IgD-negative memory B cell (primary cell): ENCODE results near the gene MAT1A. TPM values are rescaled to one million over a fixed set of nuclear protein-coding genes. Genes with fewer than 3 reads are reported as not detected.
"Not testable (repeated sequence)": the region's sequence is repeated elsewhere in the genome, so short reads cannot be mapped to it uniquely, and the experiment has no call there.

ENCODE experiments used
- H3K27ac Mint-ChIP-seq, 3 donors: one replicate each; pipeline ENCODE4 v1.8.0; 2020 to 2022; ENCODE audit warnings: mild to moderate bottlenecking in 3 of 3, mixed read lengths in 3 of 3, moderate library complexity in 1 of 3
- H3K27me3 Mint-ChIP-seq: one replicate; pipeline ENCODE4 v1.8.0; 2021; ENCODE audit warnings: mixed read lengths
- H3K36me3 Mint-ChIP-seq: one replicate; pipeline ENCODE4 v1.8.0; 2020; ENCODE audit warnings: mild to moderate bottlenecking, mixed read lengths
- H3K4me1 Mint-ChIP-seq, 3 donors: one replicate each; pipeline ENCODE4 v1.8.0; 2020 to 2022; ENCODE audit warnings: mixed read lengths in 3 of 3, mild to moderate bottlenecking in 1 of 3
- H3K4me3 Mint-ChIP-seq, 4 donors: one replicate each; pipeline ENCODE4 v1.8.0; 2020 to 2022; ENCODE audit warnings: mild to moderate bottlenecking in 4 of 4, mixed read lengths in 4 of 4, moderate library complexity in 3 of 4
- H3K9me3 Mint-ChIP-seq, 3 donors: one replicate each; pipeline ENCODE4 v1.8.0; 2020 to 2021; ENCODE audit warnings: mixed read lengths in 3 of 3, mild to moderate bottlenecking in 1 of 3
- polyA plus RNA-seq: library from polyadenylated mRNA; unstranded; fragments of 300-500 nt; fragmentation: Illumina TruSeq; gene quantifications from one replicate; pipeline ENCODE4 v1.2.3, GENCODE V29; 2021

MAT1A gene
- polyA plus RNA-seq, 1 donor from 2014 or later, result not detected

- Mint-ChIP-seq H3K36me3 (no peaks in the 10 kb centered on the region), H3K27me3 (peaks cover 10% of the 10 kb centered on the region), H3K9me3 (peaks cover 0 to 5% (median 3%) of the 10 kb centered on the region in 3 donors), H3K4me3 (no peak overlapping the region), H3K4me1 (peaks cover 0 to under 1% (median 0%) of the 10 kb centered on the region in 3 donors), H3K27ac (no peak overlapping the region)
Measured at GRCh38 chr10:80261316-80262030, 28.0 kb downstream of the MAT1A start.

DNA sequence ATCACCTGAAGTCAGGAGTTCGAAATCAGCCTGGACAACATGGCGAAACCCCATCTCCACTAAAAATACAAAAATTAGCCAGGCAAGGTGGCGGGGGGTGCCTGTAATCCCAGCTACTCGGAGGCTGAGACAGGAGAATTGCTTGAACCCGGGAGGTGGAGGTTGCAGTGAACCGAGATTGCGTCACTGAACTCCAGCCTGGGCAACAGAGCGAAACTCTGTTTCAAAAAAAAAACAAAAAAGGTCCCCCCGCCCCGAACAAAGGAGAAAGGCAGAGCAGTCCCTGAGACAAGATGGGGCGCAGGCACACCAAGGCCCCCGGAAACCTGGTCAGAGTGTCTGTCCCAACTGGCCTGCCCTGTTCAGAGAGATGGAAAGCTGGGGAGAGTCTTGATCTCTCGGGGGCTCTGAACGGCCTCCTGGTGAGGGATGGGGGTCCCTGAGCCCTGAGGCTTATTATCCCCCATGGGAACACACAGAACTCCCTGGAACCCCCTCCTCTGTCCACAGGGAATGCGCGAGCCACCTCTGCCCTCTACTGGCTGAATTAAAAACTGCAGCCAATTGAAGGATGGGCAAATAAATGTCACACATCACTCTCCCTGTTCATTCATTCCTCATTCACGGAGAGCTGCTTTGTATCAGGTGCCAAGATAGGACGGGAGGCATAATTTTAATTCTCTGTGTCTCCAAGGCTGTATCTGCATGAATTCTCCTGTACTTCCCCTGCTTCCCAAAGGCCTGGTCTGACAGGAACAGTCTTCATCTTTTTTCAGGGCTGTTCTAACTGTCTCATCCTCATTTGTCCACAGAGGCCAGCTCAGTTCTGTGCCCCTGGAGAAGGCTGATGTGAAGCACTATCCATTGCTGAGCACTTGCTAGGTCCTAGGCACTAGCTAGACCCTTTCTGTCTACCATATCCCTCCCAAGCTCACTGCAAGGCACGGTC is 28.9 kb downstream of the MAT1A start:
- peaks cover 13% of the 10 kb centered on the region for H3K27me3 Mint-ChIP-seq
- H3K36me3 Mint-ChIP-seq, result no peaks in the 10 kb centered on the region
- H3K4me3 Mint-ChIP-seq, result no peak overlapping the region
- no peak overlapping the region for H3K27ac Mint-ChIP-seq
- H3K9me3 Mint-ChIP-seq, result peaks cover 0 to 5% (median 3%) of the 10 kb centered on the region in 3 donors
- peaks cover 0 to 1% (median 0%) of the 10 kb centered on the region in 3 donors for H3K4me1 Mint-ChIP-seq

DNA sequence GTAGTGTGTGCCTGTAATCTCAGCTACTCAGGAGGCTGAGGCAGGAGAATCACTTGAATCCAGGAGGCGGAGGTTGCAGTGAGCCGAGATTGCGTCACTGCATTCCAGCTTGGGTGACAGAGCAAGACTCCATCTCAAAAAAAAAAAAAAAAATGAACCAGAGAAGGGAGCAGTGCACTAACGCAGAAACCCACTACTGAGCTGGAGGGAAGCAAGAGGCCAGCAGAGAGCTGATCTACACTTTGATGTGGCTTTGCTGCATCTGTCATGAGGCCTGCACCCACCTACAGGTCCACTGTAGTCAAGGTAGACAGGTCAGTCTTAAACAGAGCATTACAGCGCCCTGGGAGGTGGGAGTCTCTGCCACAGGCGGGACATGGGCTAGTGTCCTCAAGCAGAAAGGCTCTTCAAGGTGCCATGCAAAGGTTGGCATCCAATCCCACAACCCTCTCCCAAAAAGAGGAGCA is 30.0 kb downstream of the MAT1A start:
- H3K4me1 Mint-ChIP-seq, result peaks cover 0 to 3% (median 0%) of the 10 kb centered on the region in 3 donors
- H3K9me3 Mint-ChIP-seq, result peaks cover 0 to 5% (median 3%) of the 10 kb centered on the region in 3 donors
- H3K36me3 Mint-ChIP-seq, result no peaks in the 10 kb centered on the region
- peak overlapping the region in 1 of 3 donors; percentile 80 for H3K27ac Mint-ChIP-seq
- H3K4me3 Mint-ChIP-seq, result no peak overlapping the region
- H3K27me3 Mint-ChIP-seq, result peaks cover 11% of the 10 kb centered on the region

- H3K36me3 Mint-ChIP-seq, result not testable (repeated sequence)
Measured at GRCh38 chr10:80256798-80257197, 32.7 kb downstream of the MAT1A start.

GRCh38 chr10:80254726-80255125 is 34.7 kb downstream of the MAT1A start:
- H3K36me3 Mint-ChIP-seq, H3K4me3 Mint-ChIP-seq, H3K27ac Mint-ChIP-seq, H3K4me1 Mint-ChIP-seq, H3K9me3 Mint-ChIP-seq: not testable (repeated sequence)
- peaks cover 17% of the 10 kb centered on the region for H3K27me3 Mint-ChIP-seq

More at GRCh38 chr10:80256798-80257197, 32.7 kb downstream of the MAT1A start:
- H3K9me3 Mint-ChIP-seq, H3K4me3 Mint-ChIP-seq, H3K4me1 Mint-ChIP-seq, H3K27ac Mint-ChIP-seq: not testable (repeated sequence)
- H3K27me3 Mint-ChIP-seq, result peaks cover 17% of the 10 kb centered on the region

- not testable (repeated sequence) for H3K9me3 Mint-ChIP-seq, H3K4me3 Mint-ChIP-seq, H3K36me3 Mint-ChIP-seq, H3K27ac Mint-ChIP-seq, H3K4me1 Mint-ChIP-seq
- H3K27me3 Mint-ChIP-seq, result peaks cover 14% of the 10 kb centered on the region
Measured at GRCh38 chr10:80253963-80254271, 35.5 kb downstream of the MAT1A start.

GRCh38 chr10:80253266-80253962 is 36.0 kb downstream of the MAT1A start:
- no peak overlapping the region for H3K4me3 Mint-ChIP-seq
- H3K27me3 Mint-ChIP-seq, result peaks cover 14% of the 10 kb centered on the region
- no peaks in the 10 kb centered on the region for H3K36me3 Mint-ChIP-seq
- H3K27ac Mint-ChIP-seq, result no peak overlapping the region
- no peaks in the 10 kb centered on the region for H3K9me3 Mint-ChIP-seq
- peaks cover 0 to 7% (median 0%) of the 10 kb centered on the region in 3 donors for H3K4me1 Mint-ChIP-seq

DNA sequence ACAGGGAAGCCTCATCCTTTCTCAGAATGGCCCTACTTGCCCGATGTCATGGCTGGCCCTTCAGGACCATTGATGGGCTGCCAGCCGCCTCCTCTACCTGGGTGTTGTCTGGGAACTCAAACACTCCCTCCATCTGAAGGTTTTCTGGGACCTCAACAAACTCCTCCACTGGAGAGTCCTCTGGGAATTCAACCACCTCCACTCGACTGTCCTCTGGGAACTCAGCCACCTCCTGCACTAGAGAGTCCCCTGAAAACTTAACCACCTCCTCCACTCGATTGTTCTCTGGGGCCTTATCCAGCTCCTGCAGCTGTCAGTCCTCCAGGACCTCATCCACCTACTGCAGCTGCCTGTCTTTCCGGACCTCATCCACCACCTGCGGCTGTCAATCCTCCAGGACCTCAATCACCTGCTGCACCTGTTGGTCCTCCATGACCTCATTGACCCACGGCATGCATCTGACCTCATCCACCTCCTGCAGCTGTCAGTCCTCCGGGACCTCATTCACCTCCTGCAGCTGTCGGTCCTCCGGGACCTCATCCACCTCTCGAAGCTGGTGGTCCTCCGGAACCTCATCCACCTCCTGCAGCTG is 37.1 kb downstream of the MAT1A start:
- Mint-ChIP-seq H3K27ac (no peak overlapping the region), H3K36me3 (no peaks in the 10 kb centered on the region), H3K27me3 (peaks cover 14% of the 10 kb centered on the region), H3K4me1 (peaks cover 0 to 7% (median 0%) of the 10 kb centered on the region in 3 donors), H3K4me3 (no peak overlapping the region), H3K9me3 (no peaks in the 10 kb centered on the region)

GRCh38 chr10:80251703-80252280 is 37.7 kb downstream of the MAT1A start:
- H3K36me3 Mint-ChIP-seq, H3K9me3 Mint-ChIP-seq, H3K4me1 Mint-ChIP-seq, H3K27ac Mint-ChIP-seq, H3K4me3 Mint-ChIP-seq: not testable (repeated sequence)
- H3K27me3 Mint-ChIP-seq, result peaks cover 14% of the 10 kb centered on the region

DNA sequence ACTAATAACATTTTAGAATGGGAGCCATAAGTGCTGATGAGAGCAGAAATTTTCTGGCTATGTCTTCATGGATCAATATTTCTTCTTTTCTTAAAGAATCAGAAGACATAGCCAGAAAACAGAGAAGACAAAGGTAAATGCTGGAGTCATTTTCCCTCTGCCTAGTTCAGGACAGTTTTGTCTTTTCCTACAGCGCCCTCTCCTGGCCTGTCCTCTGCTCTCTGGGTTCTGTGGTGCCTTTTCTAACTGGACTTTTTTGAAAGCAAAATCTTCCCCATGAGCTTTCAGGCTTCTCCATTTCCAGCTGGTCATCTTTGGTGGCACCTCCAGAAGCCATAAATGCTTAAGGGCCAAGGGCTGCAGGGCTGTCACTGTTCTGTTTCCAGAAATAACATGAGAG is 39.1 kb downstream of the MAT1A start:
- not testable (repeated sequence) for H3K4me3 Mint-ChIP-seq, H3K27ac Mint-ChIP-seq, H3K27me3 Mint-ChIP-seq, H3K36me3 Mint-ChIP-seq, H3K4me1 Mint-ChIP-seq, H3K9me3 Mint-ChIP-seq

GRCh38 chr10:80249906-80250305 is 39.6 kb downstream of the MAT1A start:
- not testable (repeated sequence) for H3K27ac Mint-ChIP-seq, H3K9me3 Mint-ChIP-seq, H3K36me3 Mint-ChIP-seq, H3K4me3 Mint-ChIP-seq, H3K4me1 Mint-ChIP-seq, H3K27me3 Mint-ChIP-seq

DNA sequence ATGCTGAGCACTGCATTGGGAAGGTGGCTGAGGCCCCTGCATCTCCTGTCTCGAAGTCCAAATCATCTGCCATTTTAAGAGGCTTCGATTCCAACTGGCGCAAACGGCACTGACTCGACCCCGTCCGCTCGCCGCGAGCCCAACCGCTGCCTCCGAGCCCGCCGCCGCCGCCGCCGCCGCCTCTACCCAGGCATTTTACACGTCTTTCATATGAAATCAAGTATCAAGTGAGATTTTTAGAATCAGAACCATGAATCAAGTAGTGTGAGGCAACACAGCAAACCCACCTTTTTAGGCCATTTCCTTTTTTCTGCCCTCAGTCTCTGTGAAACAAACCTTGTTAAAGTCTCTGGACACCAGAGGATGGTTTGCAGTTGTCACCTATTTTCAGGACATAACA is 41.8 kb downstream of the MAT1A start:
- not testable (repeated sequence) for H3K4me3 Mint-ChIP-seq, H3K4me1 Mint-ChIP-seq, H3K36me3 Mint-ChIP-seq, H3K27me3 Mint-ChIP-seq, H3K9me3 Mint-ChIP-seq, H3K27ac Mint-ChIP-seq

GRCh38 chr10:80244371-80244770 is 45.1 kb downstream of the MAT1A start:
- H3K27me3 Mint-ChIP-seq, H3K4me1 Mint-ChIP-seq, H3K4me3 Mint-ChIP-seq, H3K9me3 Mint-ChIP-seq, H3K27ac Mint-ChIP-seq, H3K36me3 Mint-ChIP-seq: not testable (repeated sequence)

- not testable (repeated sequence) for H3K4me1 Mint-ChIP-seq, H3K4me3 Mint-ChIP-seq, H3K27me3 Mint-ChIP-seq, H3K27ac Mint-ChIP-seq, H3K36me3 Mint-ChIP-seq, H3K9me3 Mint-ChIP-seq
Measured at GRCh38 chr10:80242341-80242740, 47.1 kb downstream of the MAT1A start.

DNA sequence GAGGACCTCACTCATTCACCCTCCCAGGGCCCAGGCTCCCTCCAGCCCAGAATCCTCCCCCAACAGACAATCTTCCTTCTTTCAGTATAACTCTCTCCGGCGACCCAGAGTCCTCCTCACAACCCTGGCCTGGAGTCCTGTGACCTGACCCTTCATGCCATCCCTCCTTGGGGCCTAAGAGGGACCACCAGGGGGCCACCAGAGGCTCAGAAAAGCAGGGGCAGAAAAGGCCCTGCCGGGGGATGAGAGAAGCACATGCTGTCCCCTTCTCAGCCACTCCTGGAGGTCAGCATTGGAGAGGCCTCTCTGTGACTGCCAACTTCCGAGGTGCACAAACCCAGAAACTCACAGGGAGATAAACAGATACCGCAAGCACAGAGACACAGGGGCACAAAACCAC is 53.0 kb downstream of the MAT1A start:
- not testable (repeated sequence) for H3K27me3 Mint-ChIP-seq, H3K27ac Mint-ChIP-seq, H3K36me3 Mint-ChIP-seq, H3K4me3 Mint-ChIP-seq, H3K4me1 Mint-ChIP-seq, H3K9me3 Mint-ChIP-seq
